Type B pancreatic cell (in vitro differentiated cells): Measurements from ENCODE around the gene MSRB1. TPM values are rescaled to one million over a fixed set of nuclear protein-coding genes. Genes with fewer than 3 reads are reported as not detected.
A peak's percentile ranks its signal among the peaks of the same experiment; 100 is the strongest.

Source experiments
- DNase-seq: peaks from one replicate; pipeline ENCODE4 v3.0.0; 2021; ENCODE audit warnings: mixed read lengths; ENCODE audit not compliant: unreplicated experiment; ENCODE audit errors: extremely low spot score
- H3K27ac Mint-ChIP-seq: 2 replicates; pipeline ENCODE4 v1.8.0; 2021; ENCODE audit warnings: mild to moderate bottlenecking, mixed read lengths
- H3K27me3 Mint-ChIP-seq: 2 replicates; pipeline ENCODE4 v1.8.0; 2021; ENCODE audit warnings: mixed read lengths
- H3K36me3 Mint-ChIP-seq: 2 replicates; pipeline ENCODE4 v1.8.0; 2021; ENCODE audit warnings: mixed read lengths
- H3K4me1 Mint-ChIP-seq: one replicate; pipeline ENCODE4 v1.8.0; 2021; ENCODE audit warnings: mixed read lengths; ENCODE audit not compliant: unreplicated experiment
- H3K4me3 Mint-ChIP-seq: 2 replicates; pipeline ENCODE4 v1.8.0; 2021; ENCODE audit warnings: mild to moderate bottlenecking, mixed read lengths
- H3K9me3 Mint-ChIP-seq: 2 replicates; pipeline ENCODE4 v1.8.0; 2021; ENCODE audit warnings: mixed read lengths
- CTCF ChIP-seq: fragments of 200-600 bp; sonication (generic); conservative IDR thresholded peaks from 2 replicates; pipeline ENCODE4 v1.5.0; 2021; ENCODE audit warnings: antibody characterized with exemption, mild to moderate bottlenecking
- total RNA-seq: library from RNA; stranded (reverse); gene quantifications from 2 replicates; pipeline ENCODE4 v1.2.1, GENCODE V29; 2021; ENCODE audit warnings: low replicate concordance

The MSRB1 gene
- total RNA-seq, 1 donor from 2014 or later, result 34.8 TPM

DNA sequence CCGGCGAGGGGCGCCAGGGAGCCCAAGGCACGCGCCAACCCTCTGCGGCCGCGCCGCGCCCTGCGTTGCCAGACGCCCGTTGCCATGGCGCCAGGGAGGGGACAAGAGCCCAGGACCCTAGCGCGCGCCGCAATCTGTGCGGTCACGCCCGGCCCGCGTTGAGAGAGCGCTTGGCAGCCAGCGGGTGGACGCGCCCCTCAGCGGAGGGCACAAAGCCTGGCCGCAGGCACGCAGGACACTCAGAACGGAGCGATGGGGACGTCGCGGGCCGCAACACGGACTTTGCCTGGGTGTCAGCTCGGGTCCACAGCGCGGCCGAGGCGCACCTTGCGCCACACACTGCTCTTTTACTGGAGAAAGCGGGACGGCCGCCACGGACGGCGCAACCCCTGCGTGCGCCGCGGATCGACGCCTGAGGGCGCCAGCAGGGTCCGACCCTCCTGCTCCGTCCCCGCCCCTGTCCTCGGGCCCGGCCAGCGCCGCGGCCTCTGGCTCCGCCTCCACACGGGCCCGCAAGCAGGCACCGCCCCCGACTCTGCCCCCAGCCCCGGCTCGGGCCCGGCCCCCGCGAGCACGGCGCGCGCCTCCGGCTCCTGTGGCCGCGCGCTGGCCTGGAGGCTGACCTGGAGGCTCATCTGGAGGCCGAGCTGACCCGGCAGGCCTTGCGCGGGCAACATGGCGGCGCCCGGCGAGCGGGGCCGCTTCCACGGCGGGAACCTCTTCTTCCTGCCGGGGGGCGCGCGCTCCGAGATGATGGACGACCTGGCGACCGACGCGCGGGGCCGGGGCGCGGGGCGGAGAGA is 40.7 kb upstream of the MSRB1 start, which contains the start of gene GFER:
GFER (plus strand) TSS at position 650 of the 803 bp plus-strand sequence; CDS start at position 676, 26 bp downstream.
- peak; percentile 50 for TF ChIP-seq CTCF
- Mint-ChIP-seq H3K27me3 (peaks cover 49% of the 10 kb centered on the region), H3K27ac (peak within 1 kb of the TSS; percentile 62), H3K4me3 (peak within 1 kb of the TSS; percentile 89), H3K4me1 (peaks cover 11% of the 10 kb centered on the region), H3K36me3 (peaks cover 3% of the 10 kb centered on the region), H3K9me3 (no peaks in the 10 kb centered on the region)
- DNase-seq, result peak; percentile 97

GRCh38 chr16:1982991-1983543 is 40.1 kb upstream of the MSRB1 start:
- Mint-ChIP-seq H3K36me3 (no peaks in the 10 kb centered on the region), H3K9me3 (no peaks in the 10 kb centered on the region), H3K27me3 (peaks cover 44% of the 10 kb centered on the region), H3K4me3 (peak overlapping the region; percentile 83), H3K4me1 (peaks cover 11% of the 10 kb centered on the region), H3K27ac (peak overlapping the region; percentile 56)
- DNase-seq, result no peak
- no peak for TF ChIP-seq CTCF

GRCh38 chr16:1982013-1982433 is 39.0 kb upstream of the MSRB1 start:
- Mint-ChIP-seq H3K27me3 (peaks cover 41% of the 10 kb centered on the region), H3K36me3 (no peaks in the 10 kb centered on the region), H3K9me3 (no peaks in the 10 kb centered on the region), H3K4me1 (peaks cover 11% of the 10 kb centered on the region), H3K4me3 (no peak overlapping the region), H3K27ac (peak overlapping the region; percentile 56)
- no peak for TF ChIP-seq CTCF
- DNase-seq, result no peak

- no peak for DNase-seq
- H3K4me1 Mint-ChIP-seq, result peaks cover 11% of the 10 kb centered on the region
- H3K27me3 Mint-ChIP-seq, result peaks cover 41% of the 10 kb centered on the region
- no peaks in the 10 kb centered on the region for H3K36me3 Mint-ChIP-seq
- TF ChIP-seq CTCF, result no peak
- H3K4me3 Mint-ChIP-seq, result peak within 1 kb of the TSS; percentile 57
- H3K27ac Mint-ChIP-seq, result peak within 1 kb of the TSS; percentile 56
- no peaks in the 10 kb centered on the region for H3K9me3 Mint-ChIP-seq
Measured at GRCh38 chr16:1981398-1981836, 38.4 kb upstream of the MSRB1 start, which contains the start of gene NOXO1. TSS of gene NOXO1 (minus strand) at chr16:1981469. CDS start at chr16:1981179, 290 bp downstream.

- no peaks in the 10 kb centered on the region for H3K9me3 Mint-ChIP-seq
- no peak for TF ChIP-seq CTCF
- no peak for DNase-seq
- no peak overlapping the region for H3K27ac Mint-ChIP-seq
- H3K27me3 Mint-ChIP-seq, result peaks cover 41% of the 10 kb centered on the region
- no peaks in the 10 kb centered on the region for H3K36me3 Mint-ChIP-seq
- no peak overlapping the region for H3K4me3 Mint-ChIP-seq
- H3K4me1 Mint-ChIP-seq, result peaks cover 11% of the 10 kb centered on the region
Measured at GRCh38 chr16:1980770-1981087, 37.7 kb upstream of the MSRB1 start.
